Measurements from ENCODE around the gene WAS.

WAS gene

DNA sequence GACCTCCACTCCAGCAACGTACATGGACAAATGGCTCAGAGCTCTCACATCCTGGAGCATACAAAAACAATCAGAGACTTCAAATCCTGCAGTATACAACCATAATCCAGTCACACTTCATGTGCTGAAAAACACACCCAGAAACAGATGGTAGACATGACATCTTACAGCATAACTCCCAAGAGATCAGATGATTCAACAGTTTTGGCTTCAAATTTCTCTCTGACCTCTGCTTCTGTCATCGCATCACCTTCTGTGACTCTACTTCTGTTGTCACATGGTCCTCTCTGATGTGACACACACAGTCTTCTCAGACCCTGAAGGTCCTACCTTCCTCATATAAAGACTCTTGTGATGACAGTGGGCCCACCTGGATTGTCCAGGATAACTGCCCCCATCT is 31.5 kb downstream of the WAS start:
- Histone ChIP-seq H3F3A (ENCODE audit: low read depth) (no peaks in the 10 kb centered on the region), H2AFZ (ENCODE audit: low read length) (no peak overlapping the region), H3K4me1 (ENCODE audit: insufficient read depth, low read length, poor library complexity, severe bottlenecking) (peaks cover under 1% of the 10 kb centered on the region), H3K4me2 (ENCODE audit: low read depth, low read length, poor library complexity, severe bottlenecking) (no peak overlapping the region), H3K79me2 (ENCODE audit: insufficient read depth, low read length) (no peaks in the 10 kb centered on the region), H3K9me3 (ENCODE audit: insufficient read depth, low read depth, low read length) (no peaks in the 10 kb centered on the region), H3K9me2 (replicated peaks; ENCODE audit: low read depth, low read length) (no peaks in the 10 kb centered on the region), H3K4me3 (ENCODE audit: low read length, poor library complexity, severe bottlenecking) (no peak overlapping the region), H3K27me3 (ENCODE audit: insufficient read depth, low read length, poor library complexity, severe bottlenecking) (no peaks in the 10 kb centered on the region), H4K20me1 (ENCODE audit: insufficient read depth, low read length, poor library complexity, severe bottlenecking) (no peaks in the 10 kb centered on the region), H3K9ac (ENCODE audit: low read depth, low read length, poor library complexity, severe bottlenecking) (no peak overlapping the region), H3K36me3 (ENCODE audit: insufficient read depth, low read length) (no peaks in the 10 kb centered on the region)
- TF ChIP-seq, protein P1, sequence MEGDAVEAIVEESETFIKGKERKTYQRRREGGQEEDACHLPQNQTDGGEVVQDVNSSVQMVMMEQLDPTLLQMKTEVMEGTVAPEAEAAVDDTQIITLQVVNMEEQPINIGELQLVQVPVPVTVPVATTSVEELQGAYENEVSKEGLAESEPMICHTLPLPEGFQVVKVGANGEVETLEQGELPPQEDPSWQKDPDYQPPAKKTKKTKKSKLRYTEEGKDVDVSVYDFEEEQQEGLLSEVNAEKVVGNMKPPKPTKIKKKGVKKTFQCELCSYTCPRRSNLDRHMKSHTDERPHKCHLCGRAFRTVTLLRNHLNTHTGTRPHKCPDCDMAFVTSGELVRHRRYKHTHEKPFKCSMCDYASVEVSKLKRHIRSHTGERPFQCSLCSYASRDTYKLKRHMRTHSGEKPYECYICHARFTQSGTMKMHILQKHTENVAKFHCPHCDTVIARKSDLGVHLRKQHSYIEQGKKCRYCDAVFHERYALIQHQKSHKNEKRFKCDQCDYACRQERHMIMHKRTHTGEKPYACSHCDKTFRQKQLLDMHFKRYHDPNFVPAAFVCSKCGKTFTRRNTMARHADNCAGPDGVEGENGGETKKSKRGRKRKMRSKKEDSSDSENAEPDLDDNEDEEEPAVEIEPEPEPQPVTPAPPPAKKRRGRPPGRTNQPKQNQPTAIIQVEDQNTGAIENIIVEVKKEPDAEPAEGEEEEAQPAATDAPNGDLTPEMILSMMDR (conservative IDR thresholded peaks at IDR 0.05; ENCODE audit: low read length), result no peak
- TF ChIP-seq EZH2phosphoT487 (IDR thresholded peaks at IDR 0.05; ENCODE audit: borderline replicate concordance), result no peak

- Histone ChIP-seq H3K4me1 (ENCODE audit: insufficient read depth, low read length, poor library complexity, severe bottlenecking) (peaks cover 5% of the 10 kb centered on the region), H3K4me2 (ENCODE audit: low read depth, low read length, poor library complexity, severe bottlenecking) (no peak overlapping the region), H3K79me2 (ENCODE audit: insufficient read depth, low read length) (no peaks in the 10 kb centered on the region), H3K9me3 (ENCODE audit: insufficient read depth, low read depth, low read length) (no peaks in the 10 kb centered on the region), H3F3A (ENCODE audit: low read depth) (no peaks in the 10 kb centered on the region), H4K20me1 (ENCODE audit: insufficient read depth, low read length, poor library complexity, severe bottlenecking) (no peaks in the 10 kb centered on the region), H3K9ac (ENCODE audit: low read depth, low read length, poor library complexity, severe bottlenecking) (no peak overlapping the region), H3K9me2 (replicated peaks; ENCODE audit: low read depth, low read length) (no peaks in the 10 kb centered on the region), H3K27me3 (ENCODE audit: insufficient read depth, low read length, poor library complexity, severe bottlenecking) (no peaks in the 10 kb centered on the region), H3K4me3 (ENCODE audit: low read length, poor library complexity, severe bottlenecking) (no peak overlapping the region), H2AFZ (ENCODE audit: low read length) (no peak overlapping the region), H3K36me3 (ENCODE audit: insufficient read depth, low read length) (no peaks in the 10 kb centered on the region)
- TF ChIP-seq, protein P1 (conservative IDR thresholded peaks at IDR 0.05; ENCODE audit: low read length), result no peak
- TF ChIP-seq EZH2phosphoT487 (IDR thresholded peaks at IDR 0.05; ENCODE audit: borderline replicate concordance), result no peak
Measured at GRCh38 chrX:48715876-48716502, 32.4 kb downstream of the WAS start.

DNA sequence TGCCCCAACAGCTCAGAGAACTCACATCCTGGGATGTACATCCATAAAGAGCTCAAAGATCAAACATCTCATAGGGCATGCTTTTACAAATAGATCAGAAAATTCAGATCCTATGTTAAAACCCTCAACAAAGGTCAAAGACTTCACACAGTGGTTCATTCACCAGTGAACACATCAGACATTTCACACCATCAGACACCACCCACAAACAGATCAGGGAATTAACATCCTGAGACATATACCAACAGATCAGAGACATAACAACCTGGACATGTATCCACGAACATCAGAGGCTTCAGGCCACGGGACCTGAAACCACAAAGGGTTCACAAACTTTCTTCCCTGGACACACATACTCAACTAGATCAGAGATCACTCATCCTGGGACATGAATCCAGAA is 36.4 kb downstream of the WAS start:
- Histone ChIP-seq H3K36me3 (ENCODE audit: insufficient read depth, low read length) (no peaks in the 10 kb centered on the region), H3K4me3 (ENCODE audit: low read length, poor library complexity, severe bottlenecking) (no peak overlapping the region), H3K27me3 (ENCODE audit: insufficient read depth, low read length, poor library complexity, severe bottlenecking) (no peaks in the 10 kb centered on the region), H4K20me1 (ENCODE audit: insufficient read depth, low read length, poor library complexity, severe bottlenecking) (no peaks in the 10 kb centered on the region), H3K9ac (ENCODE audit: low read depth, low read length, poor library complexity, severe bottlenecking) (no peak overlapping the region), H3K4me2 (ENCODE audit: low read depth, low read length, poor library complexity, severe bottlenecking) (no peak overlapping the region), H3F3A (ENCODE audit: low read depth) (no peaks in the 10 kb centered on the region), H3K79me2 (ENCODE audit: insufficient read depth, low read length) (no peaks in the 10 kb centered on the region), H3K4me1 (ENCODE audit: insufficient read depth, low read length, poor library complexity, severe bottlenecking) (peaks cover 5% of the 10 kb centered on the region), H3K9me3 (ENCODE audit: insufficient read depth, low read depth, low read length) (no peaks in the 10 kb centered on the region), H2AFZ (ENCODE audit: low read length) (no peak overlapping the region), H3K9me2 (replicated peaks; ENCODE audit: low read depth, low read length) (no peaks in the 10 kb centered on the region)
- no peak for TF ChIP-seq EZH2phosphoT487 (IDR thresholded peaks at IDR 0.05; ENCODE audit: borderline replicate concordance)
- TF ChIP-seq, protein P1 (conservative IDR thresholded peaks at IDR 0.05; ENCODE audit: low read length), result no peak
